K562 (cell line): ENCODE results near the gene DLGAP1. TPM values are rescaled to one million over a fixed set of nuclear protein-coding genes. Genes with fewer than 3 reads are reported as not detected.

Experiments
- ATAC-seq: fragments of 200-7000 bp; cut with Tn5 transposase; 3 replicates; pipeline ENCODE4 v1.9.1; 2020; ENCODE audit warnings: moderate library complexity
- BruUV-seq: library from RNA; stranded (reverse); fragments of 400-500 nt; replicated peaks from 2 replicates; lab custom pipeline; 2021; lab: Mats Ljungman, UMichigan
- CTCF ChIA-PET: fragments of 300-600 bp; formaldehyde crosslinking; extraction: SDS; loops from one replicate; lab custom pipeline; 2021; ENCODE audit warnings: low intra/inter-chr PET ratio; lab: Yijun Ruan, JAX
- POLR2A ChIA-PET: fragments of 300-600, 350-650 bp; sonication (Branson Sonifier 250); formaldehyde crosslinking; extraction: SDS; loops from one replicate; lab custom pipeline; 2021; ENCODE audit warnings: antibody characterized with exemption, inconsistent platforms; lab: Yijun Ruan, JAX
- DNase-seq, 4 experiments: peaks; one replicate each; pipeline versions ENCODE4 v3.0.0 to v3.0.0-alpha.2; 2011 to 2018; ENCODE audit warnings: low spot score in 3 of 4, mixed read lengths in 3 of 4; ENCODE audit errors: extremely low read depth in 1 of 4
- FAIRE-seq: peaks from 2 replicates; lab custom pipeline; 2011; peaks lifted over from hg19 to GRCh38; lab: Jason Lieb, UNC
- H2AFZ ChIP-seq: 2 replicates; pipeline ENCODE4 v1.6.0; 2011; ENCODE audit warnings: low read depth, low read length, control low read depth, inconsistent platforms
- H3K27ac ChIP-seq: fragments of 200-600 bp; 3 replicates; pipeline ENCODE4 v1.8.0; 2011; ENCODE audit warnings: low read depth, mild to moderate bottlenecking, control low read depth, inconsistent platforms, low read length, moderate library complexity, mixed read lengths; ENCODE audit errors: extremely low read depth
- H3K27me3 ChIP-seq, 2 experiments: fragments of 300-600 bp in 1 of 2; 2 replicates in 1 of 2; 3 replicates in 1 of 2; pipeline versions ENCODE4 v1.6.0 to v1.8.0; 2011; ENCODE audit warnings: inconsistent platforms in 2 of 2, low read length in 2 of 2, mild to moderate bottlenecking in 1 of 2, mixed read lengths in 1 of 2, moderate library complexity in 1 of 2; ENCODE audit not compliant: control insufficient read depth in 2 of 2, insufficient read depth in 2 of 2
- H3K36me3 ChIP-seq: fragments of 300-600 bp; 3 replicates; pipeline ENCODE4 v1.8.0; 2011; ENCODE audit warnings: mild to moderate bottlenecking, low read length, inconsistent platforms; ENCODE audit not compliant: control insufficient read depth, insufficient read depth
- H3K4me1 ChIP-seq, 2 experiments: fragments of 200-600 bp in 1 of 2; replicated peaks in 1 of 2; 2 replicates in 1 of 2; 3 replicates in 1 of 2; pipeline versions ENCODE4 v1.5.1 to v1.8.0; 2011; ENCODE audit warnings: inconsistent platforms in 2 of 2, low read length in 2 of 2, mild to moderate bottlenecking in 1 of 2, mixed read lengths in 1 of 2, moderate library complexity in 1 of 2; ENCODE audit not compliant: control insufficient read depth in 2 of 2, insufficient read depth in 2 of 2
- H3K4me2 ChIP-seq: 2 replicates; pipeline ENCODE4 v1.6.1; 2011; ENCODE audit warnings: low read length, control low read depth, inconsistent platforms, mixed read lengths; ENCODE audit not compliant: insufficient read depth
- H3K4me3 ChIP-seq: fragments of 200-600 bp; sonication (generic), shearing (Covaris generic); 2 replicates; pipeline ENCODE4 v1.5.1; 2016; ENCODE audit warnings: control low read depth, inconsistent platforms
- H3K79me2 ChIP-seq: fragments of 200-600 bp; 3 replicates; pipeline ENCODE4 v1.8.0; 2011; ENCODE audit warnings: low read length, inconsistent platforms; ENCODE audit not compliant: control insufficient read depth, insufficient read depth
- H3K9ac ChIP-seq, 2 experiments: 2 replicates each; pipeline versions ENCODE4 v1.6.0 to v1.6.1; 2011; ENCODE audit warnings: low read depth in 2 of 2, low read length in 2 of 2, control low read depth in 1 of 2, inconsistent platforms in 1 of 2, mild to moderate bottlenecking in 1 of 2, mixed read lengths in 1 of 2; ENCODE audit not compliant: insufficient read depth in 1 of 2
- H3K9me1 ChIP-seq: one replicate; pipeline ENCODE4 v1.6.0; 2011; ENCODE audit warnings: inconsistent platforms, mild to moderate bottlenecking, low read length, moderate library complexity; ENCODE audit not compliant: control insufficient read depth, insufficient read depth
- H3K9me3 ChIP-seq: replicated peaks from 2 replicates; pipeline ENCODE4 v1.5.1; 2011; ENCODE audit warnings: low read depth, low read length, inconsistent platforms; ENCODE audit not compliant: control insufficient read depth, insufficient read depth
- H4K20me1 ChIP-seq: replicated peaks from 2 replicates; pipeline ENCODE4 v1.6.1; 2011; ENCODE audit warnings: low read length, inconsistent platforms, mixed read lengths; ENCODE audit not compliant: control insufficient read depth, insufficient read depth
- BCLAF1 ChIP-seq, 2 experiments: fragments of 450-650 bp in 1 of 2; IDR thresholded peaks; 2 replicates each; pipeline ENCODE4 v1.6.1; 2011 to 2017; ENCODE audit warnings: low read depth in 2 of 2, antibody characterized with exemption in 1 of 2, borderline replicate concordance in 1 of 2, low read length in 1 of 2, mild to moderate bottlenecking in 1 of 2, mixed read lengths in 1 of 2; ENCODE audit not compliant: control insufficient read depth in 1 of 2
- ELK1 ChIP-seq: sonication (generic); formaldehyde crosslinking; IDR thresholded peaks from 2 replicates; pipeline ENCODE4 v1.8.1; 2022; ENCODE audit warnings: missing genetic modification reagents
- KLF10 ChIP-seq: fragments of 250-450 bp; sonication (Bioruptor Pico); IDR thresholded peaks from 2 replicates; pipeline ENCODE4 v1.6.1; 2021; ENCODE audit warnings: matching md5 sums
- MAX ChIP-seq: sonication (generic); formaldehyde crosslinking; IDR thresholded peaks from 2 replicates; pipeline ENCODE4 v1.9.0; 2022; ENCODE audit warnings: mild to moderate bottlenecking, missing genetic modification reagents
- MCM3 ChIP-seq: fragments of 450-650 bp; IDR thresholded peaks from 2 replicates; pipeline ENCODE4 v1.6.1; 2016
- NFE2L1 ChIP-seq: fragments of 450-650 bp; IDR thresholded peaks from 2 replicates; pipeline ENCODE4 v1.6.1; 2016; ENCODE audit warnings: missing genetic modification characterization, low read depth, mild to moderate bottlenecking, missing compliant biosample characterization, moderate library complexity, borderline replicate concordance
- POLR2AphosphoS5 ChIP-seq: IDR thresholded peaks from 2 replicates; pipeline ENCODE4 v1.6.1; 2011; ENCODE audit warnings: mild to moderate bottlenecking, low read depth, low read length, moderate library complexity; ENCODE audit not compliant: control insufficient read depth, insufficient read depth
- SP1 ChIP-seq: sonication (generic); formaldehyde crosslinking; IDR thresholded peaks from 2 replicates; pipeline ENCODE4 v1.8.1; 2022; ENCODE audit warnings: mild to moderate bottlenecking, missing genetic modification reagents
- TEAD4 ChIP-seq, 2 experiments: sonication (generic) in 1 of 2; formaldehyde crosslinking in 1 of 2; IDR thresholded peaks; 2 replicates each; pipeline versions ENCODE4 v1.6.1 to v1.8.0; 2012 to 2022; ENCODE audit warnings: borderline replicate concordance in 1 of 2, inconsistent platforms in 1 of 2, low read length in 1 of 2, mild to moderate bottlenecking in 1 of 2, missing genetic modification reagents in 1 of 2
- ZC3H11A ChIP-seq: IDR thresholded peaks from 2 replicates; pipeline ENCODE4 v1.6.1; 2012; ENCODE audit warnings: low read depth, low read length, improper control_type of control experiment
- ZNF583 ChIP-seq: fragments of 250-450 bp; sonication (Bioruptor Pico); IDR thresholded peaks from 2 replicates; pipeline ENCODE4 v1.4.0; 2020
- ZNF707 ChIP-seq: fragments of 250-450 bp; sonication (Bioruptor Pico); conservative IDR thresholded peaks from 2 replicates; pipeline ENCODE4 v1.8.0; 2022; ENCODE audit warnings: inconsistent platforms, mild to moderate bottlenecking, moderate library complexity
- WGBS: fragments of 100-300 bp; shearing (Covaris generic); methylation state at CpG from one replicate; pipeline ENCODE4 v1.1.6; 2016; ENCODE audit warnings: low coverage, mixed read lengths; ENCODE audit not compliant: insufficient coverage; ENCODE audit errors: missing lambda C conversion rate; 5-methylcytosine and 5-hydroxymethylcytosine counted together
- in situ Hi-C: fragments of 300-500 bp; cut with MboI; formaldehyde crosslinking; loops from 4 replicates; pipeline ENCODE4 v1.15.0; 2018; ENCODE audit warnings: inconsistent platforms, mixed read lengths
- intact Hi-C: fragments of 100-400 bp; cut with micrococcal nuclease; formaldehyde crosslinking; loops from 2 replicates; pipeline ENCODE4 v1.14.2; 2022
- polyA plus RNA-seq, 8 experiments: library from polyadenylated mRNA; depleted of rRNA in 4 of 8; stranded (reverse) in 5 of 8; unstranded in 3 of 8; fragments of >200 nt; fragmentation: Nextera tagmentation in 2 of 8; fragmentation: Illumina TruSeq in 1 of 8; extraction: Ambion mirVana in 2 of 8; extraction: Trizol in 1 of 8; gene quantifications; 2 replicates each; pipeline versions ENCODE4 v1.2.1 to v1.2.3, GENCODE V29; 2011 to 2014; ENCODE audit warnings: inconsistent platforms in 1 of 8, missing spikeins in 1 of 8
- total RNA-seq, 7 experiments: library from RNA; depleted of rRNA in 6 of 7; stranded (reverse); fragments of >200 nt in 6 of 7; fragmentation: Illumina TruSeq in 2 of 7; extraction: Trizol in 2 of 7; gene quantifications; 2 replicates each; pipeline versions ENCODE4 v1.2.1 to v1.2.3, GENCODE V29; 2011 to 2021; ENCODE audit warnings: low replicate concordance in 1 of 7

Gene DLGAP1
- total and polyA plus RNA-seq, 9 of the 15 experiments (the other 6 are each of a cell fraction or from before 2014, with no cell fraction given) = 0.04 to 0.22 (median 0.08) TPM

- ChIA-PET CTCF (interaction anchor here (0.9 to 2.3 kb wide), 3 partner anchors 73 to 312 kb away, joined by 3 to 16 read pairs (median 12); no protein-coding TSS in a partner anchor), POLR2A (interaction anchor here (0.7 to 4.3 kb wide), 14 partner anchors 8 to 298 kb away, joined by 3 to 76 read pairs (median 14); no protein-coding TSS in a partner anchor)
- in situ Hi-C loops = no loop called here
- H4K20me1 ChIP-seq = no peaks in the 10 kb centered on the region
- no peaks in the 10 kb centered on the region for H3K27me3 ChIP-seq
- FAIRE-seq = peak; percentile 60
- peak overlapping the region; percentile 42 for H3K4me3 ChIP-seq
- H3K4me1 ChIP-seq = peaks cover 39 to 53% of the 10 kb centered on the region in 2 experiments
- peak; percentile 5 for ATAC-seq
- whole genome bisulfite sequencing = 3% methylated on average over 11 of the region's 11 CpGs
- H3K4me2 ChIP-seq = peak overlapping the region; percentile 91
- H3K36me3 ChIP-seq = peaks cover 3% of the 10 kb centered on the region; the same call in 2 of the 3 replicates
- H3K9ac ChIP-seq = peak overlapping the region; percentile 59 to 93; a peak in 3 of 4 replicates
- BruUV-seq = no TSS peak
- peak; percentile 67 to 77 (median 70) for DNase-seq
- peaks cover 40% of the 10 kb centered on the region for H3K79me2 ChIP-seq
- peak overlapping the region; percentile 94 for H3K27ac ChIP-seq
- no peaks in the 10 kb centered on the region for H3K9me1 ChIP-seq
- H3K9me3 ChIP-seq = no peaks in the 10 kb centered on the region
- peak overlapping the region; percentile 95 for H2AFZ ChIP-seq
- intact Hi-C loops = no loop called here
- TF ChIP-seq ZC3H11A (peak; percentile 29; the same call in 1 of the 2 replicates), SP1 (CRISPR knock-in tag) (peak; percentile 21), NFE2L1 (tag) (no peak), MCM3 (no peak), MAX (0 out of 2 replicates have a peak, but pooled peaks have one; percentile 8), POLR2AphosphoS5 (no peak), BCLAF1 (IDR thresholded peaks at IDR 0.05; ENCODE audit: borderline replicate concordance in 1 of 2, control insufficient read depth in 1 of 2, low read depth in 2 of 2, low read length in 1 of 2) (no peak), ZNF707 (CRISPR knock-in tag) (no peak), TEAD4 (IDR thresholded peaks at IDR 0.05; ENCODE audit: low read length) (peak; percentile 54), TEAD4 (CRISPR knock-in tag; IDR thresholded peaks at IDR 0.05; ENCODE audit: borderline replicate concordance) (no peak), KLF10 (CRISPR knock-in tag) (no peak), ELK1 (CRISPR knock-in tag) (no peak), ZNF583 (CRISPR knock-in tag) (no peak)
These were observed 861.7 kb downstream of the DLGAP1 start for GRCh38 chr18:3593381-3593903.
